SK-N-SH (cell line): ENCODE results near the gene CLEC10A. TPM values are rescaled to one million over a fixed set of nuclear protein-coding genes. Genes with fewer than 3 reads are reported as not detected.

Source experiments
- CTCF ChIA-PET: fragments of 300-600, 350-600 bp; formaldehyde crosslinking; extraction: SDS; loops from one replicate; lab custom pipeline; 2021; lab: Yijun Ruan, JAX
- POLR2A ChIA-PET: fragments of 350-600 bp; sonication (Branson Sonifier 250); formaldehyde crosslinking; extraction: SDS; loops from one replicate; lab custom pipeline; 2020; ENCODE audit warnings: antibody characterized with exemption, inconsistent platforms; lab: Yijun Ruan, JAX
- DNase-seq: peaks from one replicate; pipeline ENCODE4 v3.0.0; 2012
- H2AFZ ChIP-seq: fragments of 200-600 bp; sonication (generic); 2 replicates; pipeline ENCODE4 v1.8.1; 2016; ENCODE audit warnings: antibody characterized with exemption, mild to moderate bottlenecking, low read depth
- H3F3A ChIP-seq: fragments of 200-600 bp; sonication (generic); replicated peaks from 2 replicates; pipeline ENCODE3; 2016; ENCODE audit warnings: antibody characterized with exemption, mild to moderate bottlenecking; ENCODE audit not compliant: insufficient read depth
- H3K27ac ChIP-seq, 2 experiments: fragments of 200-500 bp in 1 of 2; fragments of 200-600 bp in 1 of 2; sonication (Bioruptor generic) in 1 of 2; sonication (generic), shearing (Covaris generic) in 1 of 2; 2 replicates each; pipeline versions ENCODE4 v1.5.1 to v1.6.1; 2014 to 2016; ENCODE audit warnings: low read depth in 2 of 2, inconsistent platforms in 1 of 2, low read length in 1 of 2, mild to moderate bottlenecking in 1 of 2, mixed read lengths in 1 of 2
- H3K27me3 ChIP-seq: fragments of 200-600 bp; sonication (generic), shearing (Covaris generic); 2 replicates; pipeline ENCODE4 v1.6.1; 2016; ENCODE audit warnings: mixed run types; ENCODE audit not compliant: insufficient read depth
- H3K36me3 ChIP-seq, 2 experiments: fragments of 200-500 bp in 1 of 2; fragments of 200-600 bp in 1 of 2; sonication (Bioruptor generic) in 1 of 2; sonication (generic) in 1 of 2; replicated peaks in 1 of 2; 2 replicates each; pipeline versions ENCODE3 to v1.5.1; 2014 to 2016; ENCODE audit warnings: low read length in 1 of 2, mild to moderate bottlenecking in 1 of 2; ENCODE audit not compliant: insufficient read depth in 2 of 2, control insufficient read depth in 1 of 2
- H3K4me1 ChIP-seq, 2 experiments: fragments of 200-500 bp in 1 of 2; fragments of 200-600 bp in 1 of 2; sonication (Bioruptor generic) in 1 of 2; sonication (generic), shearing (Covaris generic) in 1 of 2; 2 replicates each; pipeline versions ENCODE4 v1.5.1 to v1.6.1; 2014 to 2016; ENCODE audit warnings: low read depth in 1 of 2, low read length in 1 of 2, mixed run types in 1 of 2; ENCODE audit not compliant: insufficient read depth in 2 of 2, control insufficient read depth in 1 of 2
- H3K4me2 ChIP-seq: fragments of 200-600 bp; sonication (generic), shearing (Covaris generic); 2 replicates; pipeline ENCODE4 v1.6.1; 2017; ENCODE audit warnings: mixed run types
- H3K4me3 ChIP-seq, 2 experiments: fragments of 200-500 bp in 1 of 2; fragments of 200-600 bp in 1 of 2; sonication (Bioruptor generic) in 1 of 2; sonication (generic), shearing (Covaris generic) in 1 of 2; 2 replicates each; pipeline versions ENCODE4 v1.5.1 to v1.8.1; 2014 to 2016; ENCODE audit warnings: low read depth in 2 of 2, inconsistent platforms in 1 of 2, low read length in 1 of 2, mild to moderate bottlenecking in 1 of 2, mixed read lengths in 1 of 2, moderate library complexity in 1 of 2
- H3K79me2 ChIP-seq: fragments of 200-600 bp; sonication (generic); 2 replicates; pipeline ENCODE4 v1.8.1; 2017; ENCODE audit warnings: mild to moderate bottlenecking; ENCODE audit not compliant: insufficient read depth
- H3K9ac ChIP-seq: fragments of 200-600 bp; sonication (generic); 2 replicates; pipeline ENCODE4 v1.6.1; 2017; ENCODE audit warnings: mixed run types
- H3K9me2 ChIP-seq: fragments of 200-600 bp; sonication (generic); 2 replicates; pipeline ENCODE4 v1.6.1; 2017; ENCODE audit warnings: mixed run types
- H3K9me3 ChIP-seq: fragments of 200-600 bp; sonication (generic); 2 replicates; pipeline ENCODE4 v1.6.1; 2017; ENCODE audit warnings: mixed run types, mild to moderate bottlenecking, moderate library complexity
- H4K20me1 ChIP-seq: fragments of 200-600 bp; sonication (generic); 2 replicates; pipeline ENCODE4 v1.6.1; 2017; ENCODE audit warnings: mild to moderate bottlenecking, mixed run types; ENCODE audit not compliant: insufficient read depth
- FOSL2 ChIP-seq: IDR thresholded peaks from 2 replicates; pipeline ENCODE4 v1.4.0; 2012; ENCODE audit warnings: low read depth, mild to moderate bottlenecking, moderate library complexity, borderline replicate concordance
- FOXJ3 ChIP-seq: sonication (generic); formaldehyde crosslinking; IDR thresholded peaks from 2 replicates; pipeline ENCODE4 v1.5.1; 2020; ENCODE audit warnings: mild to moderate bottlenecking, missing genetic modification reagents
- FOXM1 ChIP-seq: IDR thresholded peaks from 2 replicates; pipeline ENCODE4 v1.4.0; 2012; ENCODE audit warnings: low read depth, mild to moderate bottlenecking
- GABPA ChIP-seq: IDR thresholded peaks from 2 replicates; pipeline ENCODE4 v1.4.0; 2012; ENCODE audit warnings: low read depth, mild to moderate bottlenecking
- IRF3 ChIP-seq: fragments of 150-350 bp; IDR thresholded peaks from 2 replicates; pipeline ENCODE4 v1.6.1; 2016; ENCODE audit warnings: mild to moderate bottlenecking, low read depth, low read length
- JUND ChIP-seq: IDR thresholded peaks from 2 replicates; pipeline ENCODE4 v1.4.0; 2012
- MXI1 ChIP-seq: IDR thresholded peaks from 2 replicates; pipeline ENCODE4 v1.6.1; 2012; ENCODE audit warnings: mild to moderate bottlenecking, low read depth, low read length, improper control_type of control experiment
- PBX3 ChIP-seq: IDR thresholded peaks from 2 replicates; pipeline ENCODE4; 2012
- REST ChIP-seq: IDR thresholded peaks from 2 replicates; pipeline ENCODE4 v1.6.1; 2012; ENCODE audit warnings: mild to moderate bottlenecking, low read depth, low read length, moderate library complexity
- RFX5 ChIP-seq: IDR thresholded peaks from 2 replicates; pipeline ENCODE4 v1.6.1; 2012; ENCODE audit warnings: mild to moderate bottlenecking, improper control_type of control experiment, low read length
- SIN3A ChIP-seq: IDR thresholded peaks from 2 replicates; pipeline ENCODE4 v1.6.1; 2012; ENCODE audit warnings: low read depth, mild to moderate bottlenecking, low read length, moderate library complexity, borderline replicate concordance
- TAF1 ChIP-seq: IDR thresholded peaks from 2 replicates; pipeline ENCODE4 v1.6.1; 2012; ENCODE audit warnings: low read depth, mild to moderate bottlenecking, low read length, moderate library complexity, borderline replicate concordance
- TCF12 ChIP-seq: IDR thresholded peaks from 2 replicates; pipeline ENCODE4 v1.4.0; 2012
- USF2 ChIP-seq: fragments of 150-350 bp; IDR thresholded peaks from 2 replicates; pipeline ENCODE4 v1.6.1; 2017; ENCODE audit warnings: antibody characterized with exemption, low read length, low read depth, borderline replicate concordance
- WGBS: methylation state at CpG from one replicate; pipeline ENCODE4 v1.1.6; 2017; ENCODE audit warnings: low lambda C conversion rate; 5-methylcytosine and 5-hydroxymethylcytosine counted together
- polyA plus RNA-seq, 3 experiments: library from polyadenylated mRNA; depleted of rRNA; stranded (reverse); fragments of >200 nt; gene quantifications; 2 replicates each; pipeline ENCODE4 v1.2.3, GENCODE V29; 2012

The CLEC10A gene
- polyA plus RNA-seq, 1 of the 3 experiments (the other 2 are of a cell fraction) = not detected

GRCh38 chr17:7034955-7035590, 45.0 kb downstream of the CLEC10A start:
- peak overlapping the region; percentile 75 for H3K9ac ChIP-seq
- CTCF ChIA-PET = interaction anchor here (0.8 to 2.0 kb wide), 5 partner anchors 9 to 102 kb away, joined by 3 to 14 read pairs (median 6); partner anchors contain the start of gene SLC16A11

GRCh38 chr17:7029659-7030058, 50.4 kb downstream of the CLEC10A start:
- no peak overlapping the region for H3K9ac ChIP-seq
- ChIA-PET POLR2A (no interaction called here), CTCF (interaction anchor here (2.2 kb wide), 1 partner anchor 8 kb away, joined by 9 read pairs; no protein-coding TSS in a partner anchor)

More at GRCh38 chr17:7034955-7035590, 45.0 kb downstream of the CLEC10A start:
- Histone ChIP-seq H3K79me2 (no peaks in the 10 kb centered on the region), H3K36me3 (no peaks in the 10 kb centered on the region), H4K20me1 (no peaks in the 10 kb centered on the region), H3F3A (peaks cover 6% of the 10 kb centered on the region), H3K9me3 (no peaks in the 10 kb centered on the region), H3K4me1 (peaks cover 4 to 11% of the 10 kb centered on the region in 2 experiments; a peak in 2 of 4 replicates), H3K27ac (peak overlapping the region; percentile 45 to 71; a peak in 3 of 4 replicates), H2AFZ (peak overlapping the region; percentile 96), H3K4me2 (peak overlapping the region; percentile 95), H3K9me2 (no peaks in the 10 kb centered on the region), H3K4me3 (peak overlapping the region; percentile 76 to 80), H3K27me3 (no peaks in the 10 kb centered on the region)
- no peak for DNase-seq
- 23% methylated on average over 7 of the region's 7 CpGs for WGBS
- POLR2A ChIA-PET = interaction anchor here (0.7 to 1.6 kb wide), 6 partner anchors 10 to 652 kb away, joined by 3 to 8 read pairs (median 3); no protein-coding TSS in a partner anchor
- TF ChIP-seq GABPA (0 out of 2 replicates have a peak, but pooled peaks have one; percentile 20), TAF1 (no peak)

GRCh38 chr17:7029096-7029495, 51.0 kb downstream of the CLEC10A start:
- H3K4me1 ChIP-seq = peaks cover 0 to 1% of the 10 kb centered on the region in 2 experiments; a peak in 1 of 4 replicates
- CTCF ChIA-PET = no interaction called here
- no peaks in the 10 kb centered on the region for H3K79me2 ChIP-seq
- no peak overlapping the region for H2AFZ ChIP-seq
- H4K20me1 ChIP-seq = no peaks in the 10 kb centered on the region
- POLR2A ChIA-PET = no interaction called here
- H3F3A ChIP-seq = peaks cover 4% of the 10 kb centered on the region
- H3K9ac ChIP-seq = no peak overlapping the region
- DNase-seq = no peak
- no peaks in the 10 kb centered on the region for H3K9me3 ChIP-seq
- no peaks in the 10 kb centered on the region for H3K9me2 ChIP-seq
- H3K27ac ChIP-seq = no peak overlapping the region
- WGBS = 64% methylated on average over 3 of the region's 3 CpGs
- no peak overlapping the region for H3K4me3 ChIP-seq
- no peak overlapping the region for H3K4me2 ChIP-seq
- H3K27me3 ChIP-seq = no peaks in the 10 kb centered on the region
- no peaks in the 10 kb centered on the region for H3K36me3 ChIP-seq
- TF ChIP-seq PBX3 (no peak), SIN3A (no peak), FOXJ3 (CRISPR knock-in tag) (no peak), GABPA (no peak), RFX5 (no peak), JUND (no peak), REST (no peak), FOSL2 (no peak), FOXM1 (no peak), TCF12 (no peak), IRF3 (no peak), USF2 (no peak)

More at GRCh38 chr17:7029659-7030058, 50.4 kb downstream of the CLEC10A start:
- Histone ChIP-seq H3K4me1 (no peaks in the 10 kb centered on the region), H3K9me2 (no peaks in the 10 kb centered on the region), H3K9me3 (no peaks in the 10 kb centered on the region), H3F3A (peaks cover 4% of the 10 kb centered on the region), H3K36me3 (no peaks in the 10 kb centered on the region), H2AFZ (no peak overlapping the region), H3K4me3 (no peak overlapping the region)
- no peak for DNase-seq
- WGBS = 86% methylated on average over 8 of the region's 8 CpGs
- TF ChIP-seq MXI1 (no peak), FOSL2 (no peak)
- TF ChIP-seq, all 33 proteins: peak for 0
- H4K20me1 ChIP-seq = no peaks in the 10 kb centered on the region
- H3K79me2 ChIP-seq = no peaks in the 10 kb centered on the region
- H3K4me2 ChIP-seq = no peak overlapping the region
- no peaks in the 10 kb centered on the region for H3K27me3 ChIP-seq
- H3K27ac ChIP-seq = no peak overlapping the region
